ENCODE data around the gene NXPH1.

NXPH1 gene

DNA sequence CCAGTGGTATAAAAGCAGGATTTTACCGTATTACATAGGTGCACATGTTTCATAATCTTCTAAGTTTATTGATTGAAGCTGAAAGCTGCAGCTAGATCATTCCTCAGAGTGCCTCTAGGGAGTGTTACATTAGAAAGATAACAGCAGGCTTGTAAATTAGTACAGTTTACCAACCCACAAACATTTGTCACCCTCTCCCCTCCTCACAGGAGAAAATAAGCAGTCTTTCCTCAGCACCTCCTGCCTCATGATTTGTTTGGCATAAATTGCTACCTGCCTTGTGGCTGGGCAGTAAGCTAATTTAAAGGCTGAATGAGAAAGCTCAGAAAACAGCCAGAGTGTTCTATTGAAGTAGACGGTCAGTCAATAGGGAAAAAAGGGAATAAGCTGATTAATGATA, 74.2 kb downstream of the NXPH1 start:
- no peak for DNase-seq (ENCODE audit: low read depth)

DNA sequence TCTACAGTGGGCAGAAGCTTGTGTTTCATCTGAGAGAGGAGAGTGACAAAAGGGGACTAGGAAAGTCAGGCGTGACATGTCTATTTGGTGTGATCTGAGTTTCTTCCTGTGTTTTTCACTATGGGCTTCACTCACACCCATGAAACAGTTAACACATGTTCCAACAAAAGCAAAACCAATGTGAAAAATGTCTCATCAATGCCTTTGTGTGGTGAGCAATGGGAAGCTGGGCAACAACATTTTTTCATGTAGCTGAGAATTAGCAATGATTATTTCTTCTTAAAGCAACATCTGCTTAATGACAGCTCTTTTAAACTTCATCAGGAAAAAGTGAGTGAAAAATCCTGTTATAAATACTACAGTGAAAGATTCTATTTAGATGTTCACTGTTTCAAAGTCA, 76.2 kb downstream of the NXPH1 start:
- DNase-seq (ENCODE audit: low read depth) = no peak

DNA sequence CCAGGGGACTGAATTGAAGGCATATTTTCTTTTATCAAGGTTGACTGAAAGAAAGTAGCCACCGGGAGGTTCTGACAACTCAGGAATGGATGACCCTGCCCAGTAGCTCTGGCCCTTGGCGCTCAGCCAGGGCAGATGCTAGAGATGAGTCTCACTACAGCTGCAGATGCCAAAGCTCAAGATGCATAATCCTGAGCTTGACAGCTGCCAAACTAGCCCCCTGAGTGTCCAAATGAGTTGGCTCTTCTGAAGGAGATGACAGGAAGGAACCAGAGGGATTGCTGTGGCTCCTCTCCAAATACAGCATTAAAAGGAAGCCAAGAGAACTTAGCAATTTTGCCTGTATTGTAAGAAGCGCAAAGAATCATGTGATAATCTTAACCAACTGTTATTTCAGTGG, 78.4 kb downstream of the NXPH1 start:
- no peak for DNase-seq (ENCODE audit: low read depth)

DNA sequence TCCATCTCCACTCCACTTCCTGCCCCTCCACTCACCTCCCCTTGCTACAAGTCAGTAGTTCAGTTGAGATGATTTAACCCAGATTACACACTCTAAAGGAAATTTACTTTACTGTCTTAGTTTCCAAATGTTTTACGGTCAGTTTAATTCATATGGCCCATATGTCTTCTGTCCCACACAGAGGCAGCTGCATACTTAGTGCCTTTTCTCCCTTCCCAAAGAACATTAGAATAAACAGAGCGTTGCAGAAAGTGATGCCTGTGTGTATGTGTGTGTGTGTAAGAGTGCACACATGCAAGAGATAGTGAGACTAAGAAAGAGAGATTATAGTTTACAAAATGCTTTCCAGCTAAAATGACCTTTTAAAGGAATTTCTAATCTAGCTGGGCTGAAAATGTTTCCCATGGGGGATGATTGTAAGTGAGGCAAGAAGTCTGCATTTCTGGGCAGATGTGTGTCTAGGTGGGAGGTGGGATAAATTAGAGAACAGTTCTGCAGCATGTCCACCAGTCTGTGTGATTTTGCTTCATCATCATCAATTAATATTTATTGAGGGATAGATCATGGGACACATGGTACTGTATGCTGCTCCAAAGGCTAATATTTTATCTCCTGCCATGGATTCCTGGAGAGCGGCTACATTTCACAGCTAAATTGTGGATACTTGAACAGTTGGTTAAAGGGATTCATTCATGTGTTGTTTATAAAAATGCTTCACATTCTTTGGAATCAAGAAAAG, 81.5 kb downstream of the NXPH1 start:
- no peak for DNase-seq (ENCODE audit: low read depth)

DNA sequence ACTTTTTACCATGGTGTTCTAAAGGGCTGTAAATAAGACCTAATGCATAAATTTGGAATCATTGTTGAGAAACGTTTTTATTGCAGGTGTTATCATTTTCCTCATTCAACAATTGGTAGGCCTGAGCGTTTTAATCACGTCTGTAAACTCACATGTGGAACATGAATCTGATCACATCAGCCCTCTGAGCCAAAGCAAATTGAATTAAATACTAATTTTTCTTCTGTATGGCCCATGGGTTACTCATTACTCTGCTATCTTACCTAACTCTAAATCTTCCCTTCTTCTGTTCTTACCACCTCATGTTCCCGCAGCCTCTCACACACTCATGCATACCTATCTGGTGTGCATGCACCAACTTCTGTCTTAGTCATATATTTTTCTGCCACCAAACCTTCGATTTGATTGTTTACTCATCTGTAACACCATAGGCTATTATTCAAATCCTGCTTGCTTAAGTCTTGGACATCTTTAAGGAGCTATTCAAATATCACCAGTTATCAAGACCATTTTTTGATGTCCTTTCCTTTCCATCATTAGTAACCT, 82.3 kb downstream of the NXPH1 start:
- DNase-seq (ENCODE audit: low read depth) = no peak

DNA sequence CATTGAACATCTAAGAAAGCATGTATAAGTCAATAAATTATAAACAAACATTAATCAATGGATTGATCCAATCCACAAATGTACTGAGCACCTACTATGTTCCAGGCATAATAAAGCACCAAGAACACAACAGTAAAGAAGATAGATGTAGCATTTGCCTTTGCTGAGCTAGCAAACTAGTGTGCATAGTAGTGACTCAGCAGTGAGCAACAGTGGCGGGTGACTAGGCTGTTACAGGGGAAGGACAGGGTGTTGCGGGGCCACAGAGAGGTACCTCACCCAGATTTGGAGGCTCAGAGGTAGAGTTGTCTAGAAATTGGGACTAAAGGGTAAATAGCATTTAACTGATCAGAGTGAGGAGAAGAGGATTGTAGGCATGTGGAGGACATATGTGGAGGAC, 83.6 kb downstream of the NXPH1 start:
- no peak for DNase-seq (ENCODE audit: low read depth)

DNA sequence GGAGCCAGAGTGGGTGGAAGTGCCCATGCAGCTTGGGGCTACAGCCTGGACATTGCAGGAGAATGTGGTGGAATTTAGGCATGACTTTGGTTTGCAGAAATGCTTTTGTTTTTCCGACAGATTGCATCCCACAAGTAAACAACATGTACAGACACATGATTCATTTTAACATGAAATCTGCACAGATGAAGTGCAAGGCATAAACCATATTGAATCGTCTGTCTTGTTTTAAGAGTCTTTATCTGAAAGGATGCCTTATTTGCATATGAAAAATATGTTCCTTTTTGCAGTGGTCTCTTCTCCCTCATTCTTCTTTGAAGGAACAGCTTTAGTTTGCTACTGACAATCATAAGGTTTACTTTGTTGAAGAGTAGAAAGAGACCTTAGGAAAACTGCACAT, 94.9 kb downstream of the NXPH1 start:
- DNase-seq (ENCODE audit: low read depth) = no peak

DNA sequence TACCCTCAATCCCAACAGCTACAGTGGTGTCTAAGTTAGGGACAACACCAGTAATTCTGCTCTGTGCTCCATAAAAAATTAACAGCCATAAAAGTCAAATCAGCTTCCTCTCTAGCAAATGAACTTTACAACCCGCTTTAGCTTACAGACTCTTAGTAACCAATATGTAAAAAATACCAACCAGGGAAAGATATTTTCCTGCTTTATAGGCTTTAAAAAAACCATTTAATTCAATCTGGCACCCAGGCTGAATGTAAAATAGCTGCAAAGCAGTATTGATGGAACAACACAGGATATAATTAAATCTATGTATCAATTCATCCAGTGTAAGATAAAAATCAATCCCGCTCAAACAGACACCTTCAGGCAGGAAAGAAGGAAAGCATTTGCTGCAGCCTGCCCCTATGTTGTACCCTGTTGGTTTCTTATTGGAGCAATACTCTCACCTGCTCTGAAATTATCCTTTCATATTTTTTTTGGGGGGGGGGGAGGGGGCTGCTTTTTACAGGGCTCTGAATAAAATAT, 98.6 kb downstream of the NXPH1 start:
- no peak for DNase-seq (ENCODE audit: low read depth)

DNA sequence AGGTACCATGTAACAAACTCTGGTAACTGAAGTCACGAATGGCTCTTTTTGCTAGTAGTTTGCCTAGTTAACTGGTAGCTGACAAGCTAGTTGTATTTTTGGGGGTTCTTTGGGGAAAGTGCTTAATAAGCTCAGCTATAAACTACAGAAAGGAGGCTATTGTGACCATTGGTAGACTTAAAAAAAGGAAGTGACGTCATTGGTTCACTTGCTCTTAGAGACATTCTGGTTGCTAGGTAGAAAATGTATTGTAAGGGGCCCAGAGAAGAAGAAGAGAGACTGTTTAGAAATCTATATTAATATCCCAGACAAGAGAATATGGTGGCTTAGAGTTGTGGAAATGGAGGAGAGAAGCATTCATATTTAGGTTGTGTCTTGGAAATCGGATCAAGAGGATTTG, 103.0 kb downstream of the NXPH1 start:
- no peak for DNase-seq (ENCODE audit: low read depth)

DNA sequence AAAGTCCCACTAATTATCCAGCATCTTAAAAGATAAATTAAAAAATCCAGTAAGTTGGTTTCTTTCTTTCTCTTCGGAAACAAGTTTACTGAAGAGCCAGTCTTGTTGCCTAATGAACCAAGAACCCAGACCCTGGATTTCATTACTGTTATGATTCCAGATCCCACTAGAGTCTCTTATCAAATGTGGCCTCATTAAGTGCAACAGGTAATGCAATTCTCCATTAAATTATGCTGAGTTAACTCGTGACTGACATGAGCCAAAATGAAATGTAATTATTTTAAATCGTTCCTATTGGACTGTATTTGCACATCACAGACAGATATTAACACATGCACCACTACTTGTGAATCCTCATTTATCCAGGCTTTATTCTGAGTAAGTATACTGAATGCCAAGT, 115.6 kb downstream of the NXPH1 start:
- no peak for DNase-seq (ENCODE audit: low read depth)

DNA sequence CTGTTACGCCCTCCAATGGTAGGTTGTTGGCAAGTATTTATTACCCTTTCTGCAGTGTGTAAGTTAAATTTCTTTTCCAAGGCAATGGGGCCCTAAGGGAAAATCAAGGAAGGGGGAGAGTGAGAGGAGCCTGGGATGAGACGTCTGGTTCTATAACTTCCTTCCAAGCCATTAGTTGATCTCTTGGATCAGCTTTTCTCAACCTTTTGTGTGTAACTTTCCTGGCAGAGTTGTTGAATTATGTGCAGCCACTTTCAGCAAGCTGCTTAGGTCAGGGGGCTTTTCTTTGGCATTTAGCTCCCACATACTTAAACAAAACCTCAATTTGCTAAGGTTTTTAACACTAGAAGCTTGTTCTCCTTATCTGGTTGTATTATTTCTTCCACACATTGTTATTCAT, 127.1 kb downstream of the NXPH1 start:
- DNase-seq (ENCODE audit: low read depth) = no peak

DNA sequence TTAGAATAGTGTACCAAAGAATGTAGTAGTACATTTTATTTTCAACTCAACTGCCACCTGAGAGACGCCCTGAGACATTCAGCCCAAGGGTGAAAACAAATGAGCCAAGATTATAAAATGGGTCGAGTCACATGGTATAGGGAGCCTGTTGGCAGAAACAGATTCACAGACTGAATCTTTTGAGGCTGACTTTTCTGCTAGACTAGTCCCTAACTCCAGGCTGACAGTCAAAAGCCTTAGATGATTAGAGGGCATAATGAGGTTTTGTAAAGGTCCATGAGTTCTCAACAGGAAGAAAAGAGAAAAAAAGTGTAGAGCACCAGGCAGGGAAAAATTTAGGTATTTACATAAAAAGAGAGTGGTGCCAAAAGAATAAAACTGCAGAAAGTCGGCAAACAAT, 128.0 kb downstream of the NXPH1 start:
- DNase-seq (ENCODE audit: low read depth) = no peak

DNA sequence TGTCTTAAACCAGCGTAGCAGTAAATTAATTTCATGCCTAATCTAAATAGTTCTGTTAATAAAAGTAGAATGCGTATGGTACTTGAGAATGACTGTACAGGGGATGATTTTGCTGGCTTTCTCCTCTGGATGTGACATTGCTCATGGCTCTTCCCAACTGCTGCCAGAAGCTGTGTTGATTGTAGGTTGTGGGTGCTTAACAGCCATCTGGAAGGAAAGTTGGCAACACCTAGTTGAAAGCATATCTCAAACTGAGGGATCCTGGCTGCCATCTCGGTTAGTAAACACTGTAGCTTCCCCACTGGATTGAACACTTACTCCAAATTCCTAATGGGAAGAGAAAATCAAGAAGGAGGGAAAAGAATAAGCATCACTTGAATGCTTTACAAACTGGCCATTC, 130.9 kb downstream of the NXPH1 start:
- DNase-seq (ENCODE audit: low read depth) = no peak

DNA sequence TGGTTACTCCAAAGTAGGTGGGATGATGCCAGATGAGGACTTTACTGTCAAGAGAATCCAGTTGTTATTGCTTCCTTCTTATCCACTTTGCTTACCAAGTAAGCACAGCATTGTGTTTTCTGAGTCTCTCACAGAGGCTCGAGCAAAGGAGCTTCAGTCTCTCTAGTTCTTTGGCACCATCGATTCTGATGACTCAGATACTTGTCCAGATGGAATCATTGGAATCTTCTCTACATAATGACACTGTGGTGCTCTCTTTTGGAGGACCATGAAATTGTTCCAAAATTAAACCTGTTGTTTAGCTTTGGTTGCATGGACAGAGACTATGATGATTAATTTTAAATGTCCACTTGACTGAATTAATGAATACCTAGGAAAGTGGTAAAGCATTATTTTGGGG, 132.6 kb downstream of the NXPH1 start:
- DNase-seq (ENCODE audit: low read depth) = no peak

DNA sequence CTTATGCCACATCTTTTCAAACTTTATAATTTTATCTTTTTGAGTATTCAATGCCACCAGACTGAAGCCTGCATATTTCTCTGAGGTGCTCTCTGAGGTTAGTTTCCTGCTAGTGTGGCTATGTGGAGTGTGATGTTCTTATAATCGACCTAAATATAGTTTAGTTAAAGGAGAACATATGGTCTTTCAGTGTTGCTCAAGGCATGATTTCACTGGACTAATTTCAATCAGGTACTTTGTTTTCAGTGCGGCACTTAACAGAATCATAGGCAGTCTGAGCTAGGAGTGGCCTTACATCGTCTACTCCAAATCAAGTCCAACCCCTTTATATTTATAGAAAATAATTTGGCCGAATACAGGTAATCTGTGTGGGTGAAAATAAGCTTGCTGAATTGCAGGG, 134.2 kb downstream of the NXPH1 start:
- DNase-seq (ENCODE audit: low read depth) = no peak

DNA sequence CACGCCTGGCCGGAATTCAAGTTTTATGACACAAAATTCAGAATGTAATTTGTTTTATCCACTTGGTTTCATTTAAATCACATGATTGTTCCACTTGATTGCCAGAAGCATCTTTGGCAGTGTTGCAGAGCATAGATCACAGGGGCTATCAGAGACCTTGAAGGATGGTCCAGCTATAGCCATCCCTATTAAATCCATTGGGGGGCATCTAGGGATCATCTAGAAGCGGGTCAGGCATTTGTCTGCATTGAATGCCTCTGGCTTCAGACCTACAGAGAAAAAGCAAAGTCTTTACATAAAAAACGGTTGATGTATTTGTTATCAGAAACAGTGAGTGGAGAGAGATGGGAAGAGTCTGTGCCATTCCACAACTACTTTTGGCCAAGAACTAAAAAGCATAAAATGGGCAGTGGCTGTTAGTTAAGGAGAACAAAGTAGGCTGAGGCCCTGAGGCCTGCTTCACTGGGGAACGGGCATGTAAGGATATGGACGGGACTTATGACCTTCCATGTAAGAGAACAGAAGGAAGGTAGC, 146.3 kb downstream of the NXPH1 start:
- DNase-seq (ENCODE audit: low read depth) = no peak

DNA sequence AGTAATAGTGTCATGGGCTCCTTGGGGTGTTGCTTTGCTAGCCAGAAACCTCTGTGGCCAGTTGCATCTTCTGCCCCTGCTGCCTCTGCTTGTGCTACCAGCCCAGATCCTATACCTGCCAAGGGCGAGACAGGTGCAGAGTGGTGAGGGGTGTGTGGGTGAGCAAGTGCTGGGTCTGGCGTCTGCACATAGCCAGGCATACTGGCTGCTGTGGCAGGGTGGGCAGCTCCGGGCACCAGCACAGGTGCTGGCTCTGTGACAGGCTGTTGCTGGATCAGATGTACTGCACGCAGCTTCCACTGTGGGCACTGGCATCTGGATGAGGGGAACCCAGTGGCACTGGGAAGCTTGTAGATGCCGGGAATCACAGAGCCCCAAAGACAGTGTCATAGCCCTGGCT, 148.4 kb downstream of the NXPH1 start:
- no peak for DNase-seq (ENCODE audit: low read depth)

DNA sequence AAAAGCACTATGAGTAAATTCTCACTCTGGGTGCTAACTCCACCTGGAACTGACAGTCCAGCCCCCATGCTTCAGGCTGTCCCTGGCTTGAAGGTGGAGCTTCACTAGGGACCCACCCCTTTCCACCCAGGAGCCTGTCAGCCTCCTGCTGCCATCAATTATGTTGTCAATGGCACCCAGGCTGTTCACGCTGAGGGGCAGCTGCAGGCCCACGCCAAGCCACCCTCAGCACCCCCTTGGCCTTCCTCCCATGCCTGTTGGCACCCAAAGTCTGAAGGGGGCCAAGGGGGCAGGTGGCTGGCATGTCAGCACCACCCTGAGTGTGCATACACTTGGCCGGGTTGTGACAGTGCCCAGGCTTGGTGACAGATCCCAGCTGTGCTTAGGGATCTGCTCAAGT, 149.3 kb downstream of the NXPH1 start:
- DNase-seq (ENCODE audit: low read depth) = no peak

DNA sequence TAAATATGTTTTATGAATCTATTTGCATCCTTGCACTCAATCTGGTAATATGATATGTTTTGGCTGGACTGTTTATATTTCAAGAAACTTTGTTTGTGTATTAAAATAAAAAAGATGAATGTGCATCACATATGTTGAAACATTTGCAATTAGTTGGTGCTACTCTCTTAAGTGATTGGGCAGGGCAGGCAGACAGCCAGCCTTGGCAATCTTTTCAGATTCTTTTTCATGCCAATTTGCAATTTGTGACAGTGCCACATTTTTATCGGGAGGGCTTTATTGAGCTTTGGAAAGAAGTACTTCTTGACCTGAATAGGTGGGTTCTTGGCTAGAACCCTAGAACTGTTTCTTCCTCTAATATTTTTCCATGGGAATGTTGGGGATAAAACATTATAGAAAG, 152.2 kb downstream of the NXPH1 start:
- no peak for DNase-seq (ENCODE audit: low read depth)

DNA sequence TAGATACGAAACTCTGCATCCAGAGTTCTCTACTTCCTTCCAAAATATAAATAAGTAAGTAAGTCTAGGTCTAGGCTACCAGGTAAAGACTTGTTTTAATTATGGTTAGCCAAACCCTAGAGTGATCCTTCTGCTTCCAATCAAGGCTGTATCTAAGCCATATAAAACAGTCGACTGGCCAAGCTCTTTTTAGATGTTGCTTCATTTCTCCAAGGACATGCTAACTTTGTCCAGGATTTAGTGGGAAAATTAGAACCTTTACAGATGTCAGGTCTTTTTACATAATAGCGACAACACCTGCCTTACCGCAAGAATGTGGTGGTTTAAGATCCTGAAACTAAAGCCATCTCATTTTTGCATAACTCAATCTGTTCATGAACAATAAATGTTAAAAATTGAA, 156.8 kb downstream of the NXPH1 start:
- DNase-seq (ENCODE audit: low read depth) = no peak

DNA sequence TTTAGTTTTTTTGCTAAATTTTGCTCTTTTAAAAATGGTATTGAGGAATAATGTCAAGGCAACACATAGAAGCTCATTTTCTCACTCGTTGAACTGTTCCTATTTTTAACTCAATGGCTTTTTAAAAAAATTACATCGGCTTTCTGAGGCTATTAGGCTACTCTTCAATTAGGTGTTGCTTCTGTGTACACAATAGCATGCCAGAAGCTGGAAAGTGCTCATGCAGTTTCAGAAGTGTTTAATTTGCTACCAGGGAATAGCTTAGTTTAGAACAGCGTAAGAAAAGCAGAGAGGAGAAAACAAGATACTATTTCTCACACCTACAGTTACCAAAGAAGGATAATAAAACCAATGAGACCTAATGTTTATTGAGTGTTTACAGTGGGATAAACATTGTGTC, 157.4 kb downstream of the NXPH1 start:
- no peak for DNase-seq (ENCODE audit: low read depth)

DNA sequence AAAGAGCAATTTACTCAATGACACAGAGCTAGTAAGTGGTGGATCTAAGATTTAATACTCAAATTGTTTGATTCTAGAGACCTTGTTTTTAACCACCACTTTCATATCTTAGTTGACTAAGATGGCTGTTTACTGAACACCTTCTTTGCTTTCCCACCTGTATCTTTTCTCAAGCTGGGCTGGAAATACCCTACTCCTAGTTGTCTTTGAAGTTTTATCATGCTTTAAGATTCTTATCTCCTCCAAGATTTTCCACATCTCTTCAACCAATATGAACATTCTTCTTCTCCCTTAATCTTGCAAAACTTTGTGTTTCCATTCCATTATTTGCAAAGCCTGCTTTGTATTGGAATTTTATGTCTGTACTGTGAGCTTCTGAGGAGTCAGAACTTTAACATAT, 157.9 kb downstream of the NXPH1 start:
- no peak for DNase-seq (ENCODE audit: low read depth)

DNA sequence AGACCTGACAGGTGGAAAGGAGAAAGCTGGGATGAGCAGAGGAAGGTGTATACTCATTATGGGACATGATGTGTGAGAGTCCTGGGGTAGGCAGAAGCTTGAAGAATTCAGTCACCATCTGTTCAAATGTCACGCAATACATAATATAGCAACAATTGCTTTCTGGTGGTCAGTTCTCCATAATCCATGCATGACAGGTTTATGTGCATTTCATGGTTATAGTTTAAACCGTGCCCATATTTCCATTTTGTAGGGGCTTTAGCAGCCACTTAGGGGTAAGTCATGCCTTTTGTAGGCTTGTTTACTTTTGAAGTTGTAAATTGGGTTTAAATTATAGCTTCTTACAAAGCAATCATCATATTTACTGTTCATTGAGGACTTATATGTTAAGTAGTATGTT, 158.8 kb downstream of the NXPH1 start:
- DNase-seq (ENCODE audit: low read depth) = no peak

DNA sequence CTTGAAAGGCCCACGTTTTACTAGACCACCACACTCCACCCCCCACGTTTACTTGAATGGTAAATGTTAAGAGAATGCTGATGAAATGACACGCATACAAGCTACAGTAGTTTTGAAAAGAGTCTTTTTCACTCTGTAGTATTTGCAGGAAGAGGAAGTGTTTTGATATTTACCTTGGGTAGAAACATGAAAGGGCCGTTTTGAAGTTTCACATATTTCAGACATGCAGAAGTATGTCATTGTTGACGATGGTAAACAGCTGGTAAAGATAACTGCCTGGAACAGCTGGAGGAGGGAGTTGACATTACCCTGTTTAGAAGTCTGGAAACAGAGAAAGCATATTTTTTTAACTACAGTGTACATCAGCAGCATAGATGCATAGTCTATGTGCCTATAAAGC, 160.7 kb downstream of the NXPH1 start:
- DNase-seq (ENCODE audit: low read depth) = no peak
